HEK293 (cell line): Measurements from ENCODE around the gene LY6G5B.

ENCODE experiments used
- CTCF ChIA-PET: fragments of 350-600 bp; formaldehyde crosslinking; extraction: SDS; loops from one replicate; lab custom pipeline; 2021; ENCODE audit warnings: antibody characterized with exemption; lab: Yijun Ruan, JAX
- POLR2A ChIA-PET: fragments of 300-600 bp; formaldehyde crosslinking; extraction: SDS; loops from one replicate; lab custom pipeline; 2020; ENCODE audit warnings: antibody characterized with exemption, inconsistent platforms; lab: Yijun Ruan, JAX
- H3K27ac ChIP-seq: fragments of 200-500 bp; sonication (Bioruptor generic); 2 replicates; pipeline ENCODE4 v1.5.1; 2014; ENCODE audit warnings: low read depth, low read length, control low read depth, inconsistent platforms; ENCODE audit errors: extremely low read depth
- H3K36me3 ChIP-seq, 2 experiments: fragments of 200-500 bp in 1 of 2; sonication (Bioruptor generic) in 1 of 2; 1 replicate in 1 of 2; 2 replicates in 1 of 2; pipeline ENCODE4 v1.5.1; 2014 to 2017; ENCODE audit warnings: inconsistent platforms in 2 of 2, low read length in 2 of 2; ENCODE audit not compliant: control insufficient read depth in 2 of 2, insufficient read depth in 1 of 2
- H3K4me1 ChIP-seq: fragments of 200-500 bp; sonication (Bioruptor generic); 2 replicates; pipeline ENCODE4 v1.5.1; 2014; ENCODE audit warnings: mild to moderate bottlenecking, low read length, inconsistent platforms; ENCODE audit not compliant: control insufficient read depth, insufficient read depth
- H3K4me3 ChIP-seq: 2 replicates; pipeline ENCODE4 v1.5.1; 2011; ENCODE audit warnings: low read depth, mild to moderate bottlenecking, control low read depth, low read length, moderate library complexity
- H3K9me3 ChIP-seq: fragments of 200-500 bp; sonication (Bioruptor generic); 2 replicates; pipeline ENCODE4 v1.5.1; 2014; ENCODE audit warnings: low read depth, low read length, inconsistent platforms; ENCODE audit not compliant: control insufficient read depth, insufficient read depth
- BCL6B ChIP-seq: fragments of 450-650 bp; formaldehyde crosslinking; IDR thresholded peaks from 2 replicates; pipeline ENCODE4 v1.5.1; 2017; ENCODE audit warnings: missing biosample characterization, missing genetic modification characterization
- GLI4 ChIP-seq: fragments of 450-650 bp; formaldehyde crosslinking; IDR thresholded peaks from 2 replicates; pipeline ENCODE4 v1.5.1; 2016; ENCODE audit warnings: missing biosample characterization, missing genetic modification characterization
- HOXC10 ChIP-seq: sonication (generic); formaldehyde crosslinking; IDR thresholded peaks from 2 replicates; pipeline ENCODE4 v1.8.1; 2023; ENCODE audit warnings: mild to moderate bottlenecking, missing genetic modification reagents
- PRDM2 ChIP-seq: fragments of 450-650 bp; formaldehyde crosslinking; IDR thresholded peaks from 2 replicates; pipeline ENCODE4 v1.5.1; 2016; ENCODE audit warnings: missing biosample characterization, missing genetic modification characterization, borderline replicate concordance
- SCRT2 ChIP-seq: fragments of 450-650 bp; formaldehyde crosslinking; IDR thresholded peaks from 2 replicates; pipeline ENCODE4 v1.5.1; 2016; ENCODE audit warnings: missing biosample characterization, missing genetic modification characterization
- SETDB1 ChIP-seq: IDR thresholded peaks from one replicate; pipeline ENCODE4 v1.6.1; 2017; ENCODE audit warnings: mild to moderate bottlenecking, low read length, moderate library complexity, mixed read lengths; ENCODE audit not compliant: insufficient read length
- YY2 ChIP-seq: fragments of 450-650 bp; formaldehyde crosslinking; IDR thresholded peaks from 2 replicates; pipeline ENCODE4 v1.5.1; 2016; ENCODE audit warnings: missing biosample characterization, missing genetic modification characterization
- ZBTB1 ChIP-seq: fragments of 450-650 bp; formaldehyde crosslinking; IDR thresholded peaks from 2 replicates; pipeline ENCODE4 v1.5.1; 2016; ENCODE audit warnings: missing biosample characterization, missing genetic modification characterization
- ZFP3 ChIP-seq: fragments of 450-650 bp; formaldehyde crosslinking; IDR thresholded peaks from 2 replicates; pipeline ENCODE4 v1.5.1; 2016; ENCODE audit warnings: low read depth, missing biosample characterization, missing genetic modification characterization
- ZNF449 ChIP-seq: fragments of 450-650 bp; formaldehyde crosslinking; IDR thresholded peaks from 2 replicates; pipeline ENCODE4 v1.5.1; 2017; ENCODE audit warnings: missing biosample characterization, mild to moderate bottlenecking, missing genetic modification characterization, moderate library complexity
- ZNF621 ChIP-seq: fragments of 450-650 bp; formaldehyde crosslinking; IDR thresholded peaks from 2 replicates; pipeline ENCODE4 v1.5.1; 2017; ENCODE audit warnings: missing biosample characterization, missing genetic modification characterization
- ZNF624 ChIP-seq: fragments of 450-650 bp; formaldehyde crosslinking; IDR thresholded peaks from 2 replicates; pipeline ENCODE4 v1.5.1; 2017; ENCODE audit warnings: missing biosample characterization, missing genetic modification characterization
- ZNF626 ChIP-seq: fragments of 450-650 bp; sonication (Bioruptor Pico); formaldehyde crosslinking; IDR thresholded peaks from 2 replicates; pipeline ENCODE4 v1.5.1; 2018; ENCODE audit warnings: missing biosample characterization, missing genetic modification characterization, inconsistent platforms
- ZNF654 ChIP-seq: fragments of 450-650 bp; formaldehyde crosslinking; IDR thresholded peaks from 2 replicates; pipeline ENCODE4 v1.5.1; 2016; ENCODE audit warnings: low read depth, missing biosample characterization, missing genetic modification characterization
- ZNF747 ChIP-seq: fragments of 450-650 bp; formaldehyde crosslinking; IDR thresholded peaks from 2 replicates; pipeline ENCODE4 v1.5.1; 2016; ENCODE audit warnings: missing biosample characterization, missing genetic modification characterization
- ZXDB ChIP-seq: fragments of 450-650 bp; formaldehyde crosslinking; IDR thresholded peaks from 2 replicates; pipeline ENCODE4 v1.5.1; 2016; ENCODE audit warnings: missing biosample characterization, missing genetic modification characterization

Gene LY6G5B

GRCh38 chr6:31626952-31627351 lies 42.8 kb upstream of the LY6G5B start (continued):
- TF ChIP-seq PRDM2 (tag by site-specific recombination) (no peak), SCRT2 (tag by site-specific recombination) (no peak), ZFP3 (tag by site-specific recombination) (no peak), BCL6B (tag by site-specific recombination) (no peak), ZNF621 (tag by site-specific recombination) (no peak)
- TF ChIP-seq, all 188 proteins: peak for 0

- Histone ChIP-seq H3K9me3 (no peaks in the 10 kb centered on the region), H3K36me3 (peaks cover 76 to 100% of the 10 kb centered on the region in 2 experiments), H3K4me1 (no peaks in the 10 kb centered on the region), H3K4me3 (no peak overlapping the region), H3K27ac (no peak overlapping the region)
- CTCF ChIA-PET = interaction anchor here (1.5 kb wide), 1 partner anchor 31 kb away, joined by 5 read pairs; no protein-coding TSS in a partner anchor
- POLR2A ChIA-PET = interaction anchor here (0.8 to 9.7 kb wide), 5 partner anchors 9 to 87 kb away, joined by 3 to 123 read pairs (median 4); partner anchors contain the start of genes ATP6V1G2, BAG6 and DDX39B
- TF ChIP-seq ZNF654 (tag by site-specific recombination) (no peak), ZBTB1 (no peak), YY2 (tag by site-specific recombination) (no peak), ZNF624 (tag by site-specific recombination) (no peak), GLI4 (tag by site-specific recombination) (no peak), SETDB1 (no peak), ZNF626 (no peak), ZNF747 (tag by site-specific recombination) (no peak), ZNF449 (tag by site-specific recombination) (no peak), ZXDB (tag by site-specific recombination) (no peak), PRDM2 (tag by site-specific recombination) (no peak), HOXC10 (CRISPR knock-in tag) (no peak)
Measured at GRCh38 chr6:31627690-31628287, 42.0 kb upstream of the LY6G5B start.
